Colon (tissue), 2 donors: ENCODE measurements around the gene CD72.
"Not testable (repeated sequence)": the region's sequence is repeated elsewhere in the genome, so short reads cannot be mapped to it uniquely, and the experiment has no call there.

Source experiments
- FAIRE-seq: peaks from 2 replicates; lab custom pipeline; 2012; peaks lifted over from hg19 to GRCh38; lab: Jason Lieb, UNC
- donor health status: control.
- donor health status: control.

The CD72 gene

DNA sequence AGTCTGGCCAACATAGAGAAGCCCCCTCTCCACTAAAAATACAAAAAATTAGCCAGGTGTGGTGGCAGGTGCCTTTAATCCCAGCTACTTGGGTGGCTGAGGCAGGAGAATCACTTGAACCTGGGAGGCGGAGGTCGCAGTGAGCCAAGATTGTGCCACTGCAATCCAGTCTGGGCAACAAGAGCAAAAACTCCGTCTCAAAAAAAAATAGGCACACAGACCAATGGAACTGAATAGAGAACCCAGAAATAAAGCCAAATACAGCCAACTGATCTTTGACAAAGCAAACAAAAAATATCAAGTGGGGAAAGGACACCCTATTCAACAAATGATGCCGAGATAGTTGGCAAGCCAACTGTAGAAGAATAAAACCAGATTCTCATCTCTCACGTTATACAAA, 29.7 kb downstream of the CD72 start:
- FAIRE-seq, result not testable (repeated sequence)

- not testable (repeated sequence) for FAIRE-seq
Measured at GRCh38 chr9:35584681-35585080, 33.5 kb downstream of the CD72 start.

- FAIRE-seq, result not testable (repeated sequence)
Measured at GRCh38 chr9:35583521-35583920, 34.7 kb downstream of the CD72 start.

DNA sequence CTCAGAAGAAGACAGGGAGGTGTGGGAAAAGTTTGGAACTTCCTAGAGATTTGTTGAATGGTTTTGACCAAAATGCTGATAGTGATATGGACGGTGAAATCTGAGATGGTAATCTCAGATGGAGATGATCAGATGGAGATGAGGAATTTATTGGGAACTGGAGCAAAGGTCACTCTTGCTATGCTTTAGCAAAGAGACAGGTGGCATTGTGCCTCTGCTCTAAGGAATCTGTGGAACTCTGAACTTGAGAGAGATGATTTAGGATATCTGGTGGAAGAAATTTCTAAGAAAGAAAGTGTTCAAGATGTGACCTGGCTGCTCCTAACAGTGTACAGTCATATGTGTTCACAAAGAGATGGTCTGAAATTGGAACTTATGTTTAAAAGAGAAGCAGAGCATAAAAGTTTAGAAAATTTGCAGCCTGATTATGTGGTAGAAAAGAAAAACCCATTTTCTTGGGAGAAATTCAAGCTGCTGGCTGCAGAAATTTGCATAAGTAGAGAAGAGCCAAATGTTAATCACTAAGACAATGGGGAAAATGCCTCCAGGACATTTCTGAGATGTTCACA, 38.5 kb downstream of the CD72 start:
- FAIRE-seq, result not testable (repeated sequence)

GRCh38 chr9:35579130-35579529, 39.1 kb downstream of the CD72 start:
- FAIRE-seq, result no peak

- FAIRE-seq, result no peak
Measured at GRCh38 chr9:35577486-35577885, 40.7 kb downstream of the CD72 start.

DNA sequence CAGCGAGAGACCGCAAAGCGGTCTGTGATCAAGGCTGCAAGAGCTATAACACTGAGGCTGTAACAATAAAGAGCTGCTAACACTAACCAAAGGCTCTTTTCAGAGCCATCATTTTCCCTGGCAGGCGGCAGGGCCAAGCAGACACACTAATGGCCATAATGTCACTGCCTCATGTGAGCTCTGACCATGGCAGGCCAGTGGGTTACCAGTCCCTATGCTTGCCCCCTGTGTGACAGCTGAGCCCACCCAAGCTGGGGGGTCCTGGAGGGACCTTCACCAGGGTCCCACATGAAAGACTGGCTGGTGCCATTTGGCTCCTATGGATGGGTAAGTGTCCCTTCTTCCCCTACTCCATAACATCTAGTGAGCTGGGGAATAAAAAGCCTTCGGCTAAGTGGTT, 42.7 kb downstream of the CD72 start:
- FAIRE-seq, result no peak

DNA sequence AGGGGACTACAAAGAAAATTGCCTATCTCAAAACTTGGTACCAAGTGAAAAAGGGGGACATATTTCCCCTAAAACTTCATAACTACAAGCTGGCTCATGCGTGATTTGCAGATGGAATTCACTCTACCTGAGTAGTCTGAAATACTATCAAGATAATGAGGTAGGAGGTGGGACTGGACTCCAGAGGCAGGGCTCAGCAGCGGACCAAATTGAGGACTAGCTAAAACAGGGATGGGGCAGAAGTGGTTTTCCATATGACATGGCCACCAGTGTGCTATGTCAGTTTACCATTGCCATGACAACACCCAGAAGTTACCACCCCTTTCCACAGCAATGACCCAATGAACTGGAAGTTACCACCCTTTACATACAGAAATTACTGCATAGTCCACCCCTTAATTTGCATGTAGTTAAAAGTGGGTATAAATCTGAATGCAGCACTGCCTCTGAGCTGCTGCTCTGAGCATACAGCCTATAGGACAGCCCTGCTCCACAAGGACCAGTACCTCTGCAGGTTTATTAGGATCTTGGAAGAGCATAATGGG, 43.6 kb downstream of the CD72 start:
- no peak for FAIRE-seq

DNA sequence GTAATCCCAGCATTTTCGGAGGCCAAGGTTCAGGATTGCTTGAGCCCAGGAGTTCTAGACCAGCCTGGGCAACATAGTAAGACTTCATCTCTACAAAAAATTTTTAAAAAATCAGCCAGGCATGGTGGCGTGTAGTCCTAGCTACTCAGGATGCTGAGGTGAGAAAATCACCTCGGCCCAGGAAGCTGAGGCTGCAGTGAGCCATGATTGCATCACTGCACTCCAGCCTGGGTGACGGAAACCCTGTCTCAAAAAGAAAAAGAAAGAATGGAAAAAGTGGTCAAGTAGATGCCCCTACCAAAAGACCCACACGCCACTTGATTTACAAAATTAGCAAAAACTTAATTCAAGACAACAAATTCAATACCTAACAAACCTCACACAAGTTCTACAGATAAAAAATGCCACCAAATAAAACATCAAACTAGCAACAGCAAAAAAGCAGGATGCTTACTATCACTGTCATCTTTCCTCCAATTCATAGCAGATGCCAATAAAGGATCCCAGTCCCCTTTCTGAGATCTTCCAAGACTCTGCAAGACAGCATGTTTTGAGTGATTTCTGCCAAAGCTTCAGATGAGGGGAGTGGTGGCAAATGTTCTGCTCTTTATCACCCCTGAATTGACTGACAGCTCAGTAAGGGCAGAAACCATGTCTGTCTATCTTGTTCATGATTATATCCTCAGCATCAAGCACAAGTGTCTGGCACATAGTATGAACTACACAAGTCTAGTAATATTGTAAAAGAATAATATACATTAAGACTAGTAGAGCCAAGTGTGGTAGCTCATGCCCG, 47.3 kb downstream of the CD72 start:
- no peak for FAIRE-seq

GRCh38 chr9:35569206-35569605, 49.0 kb downstream of the CD72 start:
- no peak for FAIRE-seq

GRCh38 chr9:35568196-35568595, 50.0 kb downstream of the CD72 start:
- FAIRE-seq, result no peak

- no peak for FAIRE-seq
Measured at GRCh38 chr9:35566417-35566816, 51.8 kb downstream of the CD72 start.

DNA sequence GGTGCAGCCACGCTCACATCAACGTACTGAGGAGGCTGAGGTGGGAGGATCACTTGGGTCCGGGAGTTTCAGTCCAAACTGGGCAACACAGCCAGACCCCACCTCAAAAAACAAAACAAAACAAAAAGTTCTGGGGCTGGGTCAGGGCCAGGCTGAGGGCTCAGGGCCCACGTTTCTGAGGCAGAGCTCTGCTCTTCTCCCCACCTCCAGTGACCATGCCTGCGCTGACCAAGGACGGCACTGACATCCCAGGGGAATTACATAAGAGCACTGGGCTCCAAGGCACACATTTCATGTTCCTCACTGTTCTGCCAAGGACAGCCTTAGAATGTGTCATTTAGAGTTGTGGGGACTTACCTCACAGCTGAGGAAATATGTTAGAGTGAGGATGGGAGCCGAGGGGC, 53.6 kb downstream of the CD72 start:
- FAIRE-seq, result no peak

DNA sequence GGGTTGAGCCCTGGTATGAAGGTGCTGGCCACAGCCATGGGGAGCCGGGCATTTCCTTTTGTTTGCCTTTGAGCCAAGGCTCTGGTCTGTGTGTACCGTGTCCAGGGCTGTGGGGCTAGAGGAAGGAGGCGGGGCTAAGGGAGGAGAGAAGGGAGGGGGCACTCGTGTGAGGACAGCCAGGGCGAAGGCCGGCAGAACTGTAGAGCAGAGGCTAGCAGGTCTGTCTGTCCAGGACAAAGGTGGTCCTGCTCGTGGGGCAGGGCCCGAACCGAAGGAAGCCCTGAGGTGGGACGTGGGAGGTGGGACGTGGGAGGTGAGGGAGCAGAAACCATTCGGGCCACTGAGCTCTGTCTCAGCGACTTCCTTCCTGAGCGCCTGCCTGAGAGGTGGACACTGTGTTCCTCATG, 54.4 kb downstream of the CD72 start:
- FAIRE-seq, result no peak

DNA sequence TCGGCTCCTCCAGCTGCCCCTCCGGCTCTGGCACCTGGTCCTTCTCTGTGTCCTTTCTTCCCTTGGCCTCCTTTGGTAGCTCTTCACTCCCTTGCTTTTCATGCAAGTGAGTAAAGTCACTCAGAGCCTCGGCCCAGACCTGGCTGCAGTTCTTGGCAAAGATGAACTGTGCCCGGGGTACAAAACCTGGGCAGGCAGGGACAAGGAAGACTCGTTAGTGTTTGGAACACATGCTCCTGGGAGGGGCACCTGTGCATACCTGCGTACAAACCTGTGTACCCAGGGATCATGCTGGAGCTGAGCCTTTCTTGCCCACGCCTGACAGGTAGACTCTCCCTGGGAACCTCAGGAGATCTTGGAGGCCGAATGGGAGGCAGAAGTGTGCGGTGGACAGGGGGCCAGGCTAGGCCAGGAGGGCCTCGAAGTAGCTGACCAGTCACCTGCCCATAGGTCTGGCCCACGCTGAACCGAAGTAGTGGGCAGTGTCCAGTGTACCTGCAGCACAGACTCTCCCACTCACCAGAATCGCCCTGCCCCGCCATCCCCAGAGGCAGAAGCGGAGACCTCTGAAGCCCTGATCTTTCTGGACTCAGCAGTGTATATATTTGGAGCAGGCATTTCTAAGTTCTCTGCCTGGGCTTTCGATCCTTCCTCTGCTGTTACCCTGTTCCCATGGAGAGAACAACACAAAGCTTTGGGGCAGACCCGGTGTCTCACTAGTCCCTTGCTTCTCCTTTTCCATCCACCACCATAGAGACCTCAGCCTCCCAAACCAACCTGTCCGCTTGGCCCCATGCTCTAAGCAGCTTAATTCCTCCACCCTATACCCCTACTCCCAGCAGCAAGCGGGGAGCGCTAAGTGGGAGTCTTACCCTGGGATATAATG, 55.1 kb downstream of the CD72 start:
- FAIRE-seq, result no peak

GRCh38 chr9:35561468-35562261, 56.5 kb downstream of the CD72 start:
- FAIRE-seq, result no peak

- no peak for FAIRE-seq
Measured at GRCh38 chr9:35560625-35561337, 57.4 kb downstream of the CD72 start.
